NCI-H1105 (cell line): ENCODE data around the gene TMEM63C.

Experiments used
- DNase-seq: peaks from one replicate; lab custom pipeline; 2025; lab: John Stamatoyannopoulos, UW

Gene TMEM63C

GRCh38 chr14:77259025-77259715 is 77.6 kb downstream of the TMEM63C start:
- no peak for DNase-seq

- DNase-seq = no peak
Measured at GRCh38 chr14:77260199-77260598, 78.6 kb downstream of the TMEM63C start.

- DNase-seq = no peak
Measured at GRCh38 chr14:77260631-77261030, 79.0 kb downstream of the TMEM63C start.

- no peak for DNase-seq
Measured at GRCh38 chr14:77264466-77265186, 83.0 kb downstream of the TMEM63C start.

DNA sequence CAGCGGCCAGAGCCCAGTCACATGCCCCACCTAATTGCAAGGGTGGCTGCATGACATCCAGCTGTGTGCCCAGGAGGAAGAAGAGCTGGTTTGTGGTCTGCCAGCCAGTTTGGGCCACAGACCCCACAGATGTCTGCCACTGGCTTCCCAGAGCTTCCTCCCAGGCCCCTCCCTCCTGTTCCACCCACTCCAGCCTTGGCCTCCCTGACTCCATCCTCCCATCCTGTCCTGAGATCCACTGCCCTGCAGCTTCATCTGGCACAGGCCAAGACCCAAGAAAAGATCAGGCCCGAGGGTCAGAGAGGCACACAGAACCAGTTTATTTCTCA is 83.6 kb downstream of the TMEM63C start:
- no peak for DNase-seq

GRCh38 chr14:77265561-77266335 is 84.2 kb downstream of the TMEM63C start:
- no peak for DNase-seq

GRCh38 chr14:77266336-77266735 is 84.7 kb downstream of the TMEM63C start:
- no peak for DNase-seq

DNA sequence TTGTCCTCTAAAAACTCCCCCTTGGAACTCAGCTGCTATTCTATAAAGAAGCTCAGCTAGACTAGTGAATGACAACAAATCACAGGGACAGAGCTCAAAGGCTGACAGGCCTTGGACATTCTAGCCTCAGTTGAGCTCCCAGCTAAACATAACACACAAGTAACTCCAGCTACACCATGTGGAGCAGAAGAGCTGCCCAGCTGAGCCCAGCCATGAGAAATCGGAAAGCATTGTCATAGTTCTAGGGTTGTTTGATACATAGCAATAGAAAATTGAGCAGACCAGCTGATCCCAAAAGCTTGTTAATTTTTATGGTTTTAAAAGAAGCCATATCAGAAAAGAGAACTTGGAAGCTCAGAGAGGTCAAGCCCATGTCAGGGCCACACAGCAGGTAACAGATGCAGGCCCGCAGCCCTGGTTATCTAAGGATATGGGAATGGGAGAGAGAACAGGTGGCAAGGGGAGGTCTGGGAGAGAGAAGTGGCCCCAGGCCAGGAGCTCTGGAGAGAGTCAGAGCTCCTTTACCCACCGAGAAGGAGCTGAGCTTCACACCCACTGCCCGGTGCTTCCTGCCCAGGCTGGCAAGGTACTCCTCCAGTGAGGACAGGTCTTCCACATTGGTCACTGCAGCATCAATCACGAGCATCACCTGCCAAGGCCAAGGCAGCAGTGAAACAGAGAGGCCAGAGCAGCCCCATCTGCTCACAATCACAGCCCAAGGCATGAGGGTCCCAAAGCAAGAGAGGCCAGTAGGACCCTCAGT is 86.5 kb downstream of the TMEM63C start:
- DNase-seq = no peak

- DNase-seq = peak; percentile 87
Measured at GRCh38 chr14:77268989-77269600, 87.5 kb downstream of the TMEM63C start.

DNA sequence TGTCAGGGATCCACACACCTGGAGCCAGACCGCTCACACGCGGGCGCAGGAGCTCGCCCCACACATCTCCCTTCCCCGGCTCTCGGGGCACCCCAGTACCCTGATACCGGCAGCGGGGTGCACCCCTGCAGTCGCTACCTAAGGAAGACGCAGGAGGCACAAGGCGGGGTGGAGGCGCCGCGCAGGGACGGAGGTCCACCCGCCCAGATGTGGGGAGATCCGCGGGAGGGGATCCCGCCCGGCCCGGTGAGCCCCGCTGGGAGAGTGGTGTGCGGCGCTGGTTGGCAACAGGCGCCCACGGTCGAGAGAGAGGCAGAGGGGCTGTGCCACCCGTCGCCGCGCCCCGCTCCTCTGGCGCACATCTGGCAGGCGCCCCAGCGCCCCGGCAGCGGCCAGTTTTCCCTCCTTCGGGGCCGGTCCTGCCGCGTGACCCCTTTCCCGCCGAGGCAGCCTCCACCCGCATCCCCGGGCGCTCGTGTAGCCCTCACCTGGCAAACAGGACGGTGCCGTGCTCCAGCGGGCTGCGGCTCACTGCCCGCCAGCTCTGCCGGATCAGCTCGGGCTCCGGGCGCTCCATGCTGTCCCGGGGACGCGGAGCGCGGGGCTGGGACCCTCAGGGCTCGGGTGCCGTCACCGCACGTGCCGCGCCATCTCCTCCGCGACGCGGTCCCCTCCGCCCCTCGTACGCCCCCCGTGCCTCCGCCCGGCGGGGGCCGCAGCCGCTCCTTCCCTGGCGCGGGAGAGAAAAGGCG is 88.9 kb downstream of the TMEM63C start:
- DNase-seq = no peak

DNA sequence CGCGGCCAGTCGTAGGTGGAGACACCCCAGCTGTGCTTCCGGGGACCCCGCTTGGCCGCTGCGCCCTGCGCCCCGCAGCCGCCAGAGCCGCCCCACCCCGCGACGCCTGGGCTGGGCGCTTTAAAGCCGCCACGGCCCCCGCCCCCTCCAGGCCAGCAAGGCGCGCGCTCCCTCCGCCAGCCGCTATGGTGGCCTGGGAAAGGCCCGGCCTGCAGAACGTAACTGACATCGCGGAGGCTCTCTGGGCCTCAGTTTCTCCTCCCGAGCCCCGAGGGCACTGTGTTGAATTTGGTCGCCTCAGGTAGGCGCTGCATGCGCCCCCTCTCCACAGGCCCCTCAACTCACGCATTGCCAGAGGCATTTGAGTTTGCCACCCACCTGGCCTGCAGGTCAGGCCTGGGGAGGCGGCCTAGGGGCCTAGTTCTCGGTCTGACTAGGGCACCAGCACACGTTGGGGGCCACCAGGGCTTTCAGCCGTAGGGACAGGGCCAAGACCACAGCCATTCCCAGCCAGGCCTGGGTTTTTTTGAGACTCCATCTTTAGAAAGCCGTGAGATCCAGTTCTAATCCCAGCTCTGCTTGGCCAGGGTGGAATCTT is 89.6 kb downstream of the TMEM63C start, which contains the start of gene NGB:
Gene NGB (minus strand): TSS at position 94 of the 598 bp plus-strand sequence. CDS start 269 bp downstream, outside the sequence.
- no peak for DNase-seq

- DNase-seq = no peak
Measured at GRCh38 chr14:77272261-77272660, 90.7 kb downstream of the TMEM63C start.

GRCh38 chr14:77273796-77274195 is 92.2 kb downstream of the TMEM63C start:
- DNase-seq = no peak

DNA sequence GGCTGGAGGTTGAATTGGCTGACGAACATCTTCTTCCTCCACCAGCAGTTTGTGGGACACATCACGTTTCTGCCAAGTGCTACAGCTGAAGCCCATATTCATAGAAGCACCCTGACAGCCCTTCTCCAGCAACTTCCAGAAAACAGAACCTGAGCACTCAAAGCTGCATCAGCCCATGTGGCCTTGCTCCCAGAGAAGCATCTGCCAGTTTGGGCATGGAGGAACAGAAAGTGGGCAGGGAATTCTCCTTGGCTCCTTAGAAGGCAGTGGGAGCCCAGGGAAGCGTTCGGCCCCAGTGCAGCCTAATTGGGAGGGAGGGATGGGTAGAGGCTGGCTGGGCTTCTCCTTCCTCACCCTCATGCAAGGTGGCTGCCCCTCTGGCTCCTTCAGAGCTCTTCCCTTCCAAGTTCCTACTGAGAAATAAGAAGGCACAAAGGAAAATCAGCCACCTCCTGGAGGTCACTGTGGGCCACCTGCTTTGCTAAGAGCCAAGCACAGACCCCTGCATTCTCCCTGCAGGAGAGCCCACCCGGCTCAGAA is 93.5 kb downstream of the TMEM63C start:
- DNase-seq = no peak

DNA sequence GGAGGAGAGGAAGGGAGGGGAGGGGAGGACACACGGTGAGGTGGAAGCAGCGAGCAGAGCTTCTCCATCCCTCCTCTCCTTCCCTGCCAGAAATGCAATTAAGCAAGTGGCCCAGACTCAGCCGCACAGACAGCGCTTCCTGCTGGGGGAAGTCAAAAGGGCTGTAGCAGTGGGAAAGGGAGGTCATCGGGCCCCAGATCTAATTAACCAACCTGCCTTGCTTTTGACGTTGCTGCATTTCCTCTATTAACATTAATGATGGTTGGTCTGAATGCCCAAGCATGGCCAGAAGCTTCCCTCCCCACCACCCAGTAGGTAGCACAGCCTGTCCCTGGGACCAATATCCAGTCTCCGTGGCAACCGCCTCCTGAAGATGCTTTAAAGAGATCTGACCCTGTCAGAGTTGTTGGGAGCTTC is 94.0 kb downstream of the TMEM63C start:
- no peak for DNase-seq

DNA sequence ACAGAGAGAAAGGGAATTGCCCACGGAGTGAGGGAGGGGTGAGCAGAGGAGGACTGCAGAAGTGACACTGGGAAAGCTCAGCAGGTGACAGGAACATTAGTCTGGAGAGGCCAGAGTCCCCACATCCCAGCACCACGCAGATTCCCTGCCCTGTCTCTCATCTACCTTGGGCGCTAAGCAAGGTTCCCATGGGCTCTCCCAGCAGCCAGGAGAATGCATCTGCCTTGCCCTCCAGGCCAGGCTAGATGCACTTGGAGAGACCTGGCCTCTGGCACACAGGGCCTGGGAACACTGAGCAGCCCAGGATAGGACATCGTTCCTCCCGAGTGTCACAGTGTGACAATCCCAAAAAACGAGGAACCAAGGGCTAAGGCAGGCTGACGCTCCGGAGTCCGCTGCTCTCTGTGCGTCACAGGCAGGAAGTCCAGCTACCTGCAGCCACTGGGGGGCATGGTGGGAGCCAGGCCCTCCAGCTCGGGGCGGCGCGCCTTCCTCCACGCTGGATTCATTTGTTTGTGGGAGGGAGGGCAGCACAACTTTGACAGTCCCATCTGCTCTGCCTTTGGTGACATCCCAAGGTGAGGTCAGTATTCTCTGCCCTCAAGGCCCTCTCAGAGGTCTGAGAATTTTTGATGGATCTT is 94.8 kb downstream of the TMEM63C start:
- no peak for DNase-seq

- DNase-seq = no peak
Measured at GRCh38 chr14:77276959-77277358, 95.4 kb downstream of the TMEM63C start.

- no peak for DNase-seq
Measured at GRCh38 chr14:77278461-77279230, 97.0 kb downstream of the TMEM63C start.

- no peak for DNase-seq
Measured at GRCh38 chr14:77279719-77280118, 98.1 kb downstream of the TMEM63C start.
